Sciatic nerve (tissue), 2 donors: Measurements from ENCODE around the gene KCNJ4. TPM values are rescaled to one million over a fixed set of nuclear protein-coding genes. Genes with fewer than 3 reads are reported as not detected.

ENCODE experiments used
- ATAC-seq: fragments of 200-7000 bp; cut with Tn5 transposase; one replicate; pipeline ENCODE4 v1.9.1; 2020; ENCODE audit warnings: mild to moderate bottlenecking, moderate library complexity
- DNase-seq: peaks from one replicate; pipeline ENCODE4 v3.0.0-alpha.2; 2020; ENCODE audit warnings: low spot score
- intact Hi-C: fragments of 100-400 bp; cut with DNase I; formaldehyde crosslinking; loops from one replicate; pipeline ENCODE4 v1.14.2; 2022
- total RNA-seq: library from RNA; stranded (reverse); fragmentation: NEBNext Ultra II Directional; extraction: Animal tissue kit (Norgen Biotek cat#: 25700); gene quantifications from one replicate; pipeline ENCODE4 v1.2.1, GENCODE V29; 2021
- donor health status: DM: no; HTN: no; CAD: no.
- donor health status: DM: no; HTN: no; CAD: no.

The KCNJ4 gene
- total RNA-seq, 1 donor from 2014 or later = 0.71 TPM

DNA sequence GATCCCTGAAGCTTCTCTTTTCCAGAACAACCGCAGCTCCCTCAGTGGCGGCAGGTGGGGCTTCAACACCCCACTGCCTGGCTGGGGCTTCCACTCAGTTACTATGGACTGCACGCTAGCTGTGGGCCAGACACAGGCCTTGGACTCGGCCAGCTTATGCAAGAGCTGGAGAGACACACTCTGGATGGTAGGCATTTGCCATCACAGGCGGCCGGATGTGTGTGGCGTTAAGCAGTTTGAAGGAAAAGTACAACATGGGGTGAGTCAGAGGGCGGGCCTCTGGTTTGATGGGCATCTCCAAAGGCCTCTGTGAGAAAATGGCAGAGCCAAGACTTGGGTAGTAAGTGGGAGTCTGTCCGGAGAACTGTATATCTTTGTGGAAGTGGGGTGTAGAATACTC, 17.6 kb downstream of the KCNJ4 start:
- ATAC-seq (no peak), DNase-seq (no peak)
- intact Hi-C loops = no loop called here

DNA sequence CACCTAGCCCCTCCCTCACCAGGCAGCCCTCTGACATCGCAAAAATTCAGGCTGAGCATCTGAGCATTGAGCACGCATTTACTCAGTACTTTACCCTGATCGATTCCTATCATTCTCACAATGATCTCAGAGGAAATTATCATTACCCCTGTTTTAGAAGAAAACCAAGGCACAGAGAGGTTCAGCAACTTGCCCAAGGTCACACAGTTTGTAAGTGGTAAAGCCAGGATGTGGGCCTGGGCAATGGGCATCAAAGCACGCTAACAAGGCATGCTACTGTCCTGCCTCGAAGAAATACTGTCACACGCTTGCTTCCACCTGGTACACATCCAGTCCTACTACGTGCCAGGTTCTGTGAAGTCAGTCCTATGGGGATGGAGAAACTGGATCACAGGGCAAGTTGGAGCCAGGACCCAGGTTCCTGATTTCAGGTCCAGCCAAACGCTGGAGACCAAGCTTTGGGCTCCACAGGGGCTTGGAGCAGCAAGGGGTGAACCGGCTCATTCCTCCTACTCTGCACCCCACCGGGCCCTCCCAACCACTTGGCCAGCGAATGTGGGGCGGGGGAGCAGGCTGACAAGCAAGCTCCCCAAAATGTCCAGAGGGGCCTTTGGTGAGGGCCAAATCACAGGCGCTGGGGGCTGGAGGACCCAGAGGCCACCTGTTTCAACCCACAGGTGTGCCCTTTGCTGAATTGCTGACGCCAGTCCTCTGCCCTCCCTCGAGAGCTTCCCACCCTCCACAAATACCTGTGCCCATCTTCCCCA, 18.2 kb downstream of the KCNJ4 start:
- DNase-seq (no peak), ATAC-seq (no peak)
- intact Hi-C loops = no loop called here

DNA sequence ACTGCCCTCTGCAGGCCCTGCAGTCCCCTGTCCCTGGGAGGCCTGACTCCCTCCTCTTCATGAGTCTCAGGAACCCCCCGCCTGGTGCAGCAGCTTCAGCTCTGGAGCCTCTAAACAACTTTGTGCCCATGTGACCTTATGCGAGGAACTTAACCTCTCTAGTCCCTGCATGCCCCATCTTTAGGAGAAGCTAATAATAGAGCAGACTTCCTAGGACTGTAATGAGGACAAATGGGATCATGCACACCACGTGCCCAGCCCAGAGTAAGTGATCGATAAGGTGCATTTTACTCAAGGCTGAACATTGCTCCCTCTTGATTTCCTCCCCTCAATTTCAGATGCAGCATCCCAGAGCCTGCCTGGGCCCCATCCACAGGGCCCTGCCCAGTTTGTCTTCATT, 19.0 kb downstream of the KCNJ4 start:
- no peak for ATAC-seq
- DNase-seq = no peak
- intact Hi-C loops = no loop called here

DNA sequence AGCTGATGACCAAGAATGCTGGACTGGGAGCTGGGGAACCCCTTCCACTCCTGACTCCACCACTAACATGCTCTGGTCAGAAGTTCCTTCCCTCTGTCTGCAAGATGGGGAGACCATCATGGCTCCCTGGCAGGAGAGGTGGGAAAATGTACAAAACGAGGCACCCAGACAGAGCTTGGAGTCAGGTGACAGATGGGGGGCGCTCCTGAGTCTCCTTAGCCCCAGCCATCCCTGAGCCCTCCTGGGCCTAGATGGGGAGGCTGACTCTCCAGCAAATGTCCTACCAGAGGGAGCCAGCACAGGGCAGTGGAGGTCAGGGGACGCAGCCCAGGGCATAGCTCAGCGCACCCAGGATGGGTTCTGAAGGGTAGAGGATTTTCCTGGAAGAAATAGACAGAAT, 20.0 kb downstream of the KCNJ4 start:
- no peak for ATAC-seq
- intact Hi-C loops = no loop called here
- DNase-seq = no peak

DNA sequence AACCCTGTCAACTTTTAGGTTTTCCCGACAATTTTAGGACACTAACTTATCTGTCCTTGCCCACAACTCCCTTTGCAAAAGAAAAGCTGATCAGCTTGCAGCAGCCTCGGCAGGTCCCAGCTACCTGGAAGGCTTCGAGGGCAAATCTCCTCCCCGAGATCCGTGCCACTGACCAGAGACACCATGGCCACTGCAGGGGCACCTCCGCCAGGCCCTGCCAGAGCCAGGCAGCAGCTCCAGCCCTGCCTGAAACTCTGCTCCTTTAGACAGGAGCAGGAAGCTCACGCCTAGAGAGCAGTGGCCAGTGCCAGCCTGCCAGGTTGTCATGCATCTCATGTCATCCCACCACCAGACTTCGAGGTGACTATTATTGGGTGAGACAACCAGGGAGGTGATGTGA, 21.1 kb downstream of the KCNJ4 start:
- intact Hi-C loops = no loop called here
- ATAC-seq (no peak), DNase-seq (no peak)

DNA sequence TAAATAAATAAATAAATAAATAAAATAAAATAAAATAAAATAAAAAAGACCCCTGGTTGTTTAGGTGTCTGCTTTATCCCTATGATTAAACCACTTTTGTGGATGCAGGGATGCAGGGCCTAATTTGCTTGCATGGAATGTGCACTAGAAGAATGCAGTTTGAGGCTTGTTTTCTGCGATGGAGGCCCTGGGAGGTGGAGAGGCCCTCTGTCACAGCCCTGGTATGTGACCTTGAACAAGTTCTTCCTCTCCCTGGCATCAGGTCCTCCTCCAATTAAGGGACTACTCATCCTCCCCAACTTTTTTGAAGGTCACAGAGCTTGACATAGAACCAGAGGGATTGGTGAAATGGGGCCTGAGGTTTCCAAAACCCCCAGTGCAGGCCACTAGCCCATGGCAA, 22.7 kb downstream of the KCNJ4 start:
- DNase-seq (no peak), ATAC-seq (no peak)
- intact Hi-C loops = no loop called here

DNA sequence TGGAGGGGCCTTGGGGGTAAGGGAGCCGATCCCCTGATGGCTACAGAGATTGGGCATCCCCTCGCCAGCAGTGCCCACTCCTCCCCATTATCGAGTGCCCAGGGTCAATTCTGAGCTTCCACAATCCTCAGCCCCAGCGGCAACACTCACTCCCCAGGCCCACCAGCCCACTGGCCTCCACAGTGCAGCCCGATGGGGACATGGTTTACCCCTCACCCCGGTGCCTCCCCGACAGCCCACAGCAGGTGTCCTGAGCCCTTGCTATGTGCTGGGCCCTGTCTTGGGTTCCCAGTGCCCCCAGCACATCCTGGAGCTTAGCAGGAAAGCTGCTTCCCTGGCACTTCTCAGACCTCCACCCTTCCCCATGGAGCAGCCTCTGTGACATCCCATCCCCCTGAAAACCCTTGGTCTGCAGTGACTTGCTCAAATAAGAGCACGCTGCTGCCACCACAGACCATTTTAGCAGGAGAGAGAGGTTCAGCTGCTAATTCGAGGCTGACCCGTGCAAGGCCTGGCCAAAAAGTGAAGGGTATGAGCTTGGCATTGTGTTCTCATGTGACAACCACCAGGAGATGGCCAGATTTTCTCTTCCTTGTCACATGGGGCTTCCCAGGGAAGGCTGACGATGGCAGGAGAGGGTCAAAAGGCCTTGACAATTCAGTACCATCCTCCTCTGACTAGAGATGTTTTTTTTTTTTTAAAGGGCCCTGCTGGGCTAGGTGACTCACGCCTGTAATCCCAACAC, 23.6 kb downstream of the KCNJ4 start:
- DNase-seq (no peak), ATAC-seq (no peak)
- intact Hi-C loops = no loop called here

DNA sequence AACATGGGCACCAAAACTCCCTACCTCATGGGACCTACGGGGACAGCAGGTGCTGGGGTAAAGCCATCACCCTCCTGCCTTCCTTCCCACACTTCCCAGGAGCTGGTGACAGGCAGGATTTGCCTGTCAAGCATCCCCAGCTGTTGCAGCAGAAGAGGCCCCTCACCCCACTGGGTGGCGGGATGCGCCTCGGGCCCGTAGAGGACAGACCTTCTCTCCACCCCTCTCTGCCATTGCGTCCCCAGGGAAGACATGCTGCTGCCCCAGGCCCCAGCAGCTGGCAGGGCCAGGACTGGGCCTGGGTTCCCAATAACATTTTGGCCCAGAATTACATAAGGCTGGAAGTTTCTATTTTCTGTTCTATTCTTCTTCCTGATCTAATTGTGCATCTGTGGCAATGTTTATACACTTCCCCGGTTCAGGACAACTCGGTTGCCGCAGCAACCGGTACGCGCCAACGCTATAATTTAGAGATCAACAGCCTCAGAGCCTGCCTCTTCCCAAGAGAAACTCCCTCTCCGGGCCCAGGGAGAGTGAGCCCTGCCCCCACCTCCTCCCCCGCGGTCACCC, 25.4 kb downstream of the KCNJ4 start:
- DNase-seq = no peak
- peak; percentile 39 for ATAC-seq
- intact Hi-C loops = no loop called here

DNA sequence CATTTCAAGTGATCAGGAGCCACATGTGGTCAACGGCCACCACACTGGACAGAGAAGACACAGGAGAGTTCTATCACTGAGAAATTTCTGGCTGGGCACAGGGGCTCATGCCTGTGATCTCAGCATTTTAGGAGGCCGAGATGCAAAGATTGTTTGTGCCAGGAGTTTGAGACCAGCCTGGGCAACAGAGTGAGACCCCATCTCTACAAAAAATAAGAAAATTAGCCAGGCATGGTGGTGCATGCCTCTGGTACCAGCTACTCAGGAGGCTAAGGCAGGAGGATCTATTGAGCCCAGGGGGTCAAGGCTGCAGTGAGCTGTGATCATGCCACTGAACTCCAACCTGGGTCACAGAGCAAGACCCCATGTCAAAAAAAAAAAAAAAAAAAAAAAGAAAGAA, 26.3 kb downstream of the KCNJ4 start:
- intact Hi-C loops = no loop called here
- ATAC-seq (no peak), DNase-seq (no peak)

DNA sequence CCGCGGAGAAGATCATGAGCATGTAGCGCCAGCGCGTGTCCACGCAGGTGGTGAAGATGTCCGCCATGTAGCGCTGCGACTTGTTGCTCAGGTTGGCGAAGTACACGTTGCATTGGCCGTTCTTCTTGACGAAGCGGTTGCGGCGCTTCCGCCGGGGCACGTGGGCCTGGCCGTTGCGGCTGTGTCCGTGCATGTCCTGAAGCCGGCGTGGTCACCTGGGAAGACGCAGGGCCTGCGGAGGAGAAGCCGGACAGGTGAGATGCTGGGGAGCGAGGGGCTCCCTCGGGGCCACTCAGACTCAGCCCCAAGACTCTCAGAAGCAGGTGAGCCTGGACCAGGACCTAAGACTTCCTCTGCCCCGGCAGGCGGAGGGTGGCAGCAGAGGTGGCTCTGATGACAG, 27.1 kb downstream of the KCNJ4 start:
- intact Hi-C loops = no loop called here
- DNase-seq (no peak), ATAC-seq (no peak)

DNA sequence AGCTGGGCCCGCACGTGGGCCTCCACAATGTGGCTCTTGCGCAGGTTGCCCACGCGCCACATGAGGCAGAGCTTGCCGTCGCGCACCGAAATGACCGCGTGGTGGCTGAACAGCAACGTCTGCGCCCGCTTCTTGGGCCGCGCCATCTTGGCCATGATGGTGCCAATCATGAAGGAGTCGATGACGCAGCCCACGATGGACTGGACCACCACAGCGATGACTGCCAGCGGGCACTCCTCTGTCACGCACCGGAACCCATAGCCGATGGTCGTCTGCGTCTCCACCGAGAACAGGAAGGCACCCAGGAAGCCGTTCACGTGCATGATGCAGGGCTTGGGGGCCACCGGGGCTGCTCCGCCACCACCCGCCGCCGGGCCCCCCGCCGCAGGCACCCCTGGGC, 27.5 kb downstream of the KCNJ4 start:
- ATAC-seq = no peak
- intact Hi-C loops = no loop called here

DNA sequence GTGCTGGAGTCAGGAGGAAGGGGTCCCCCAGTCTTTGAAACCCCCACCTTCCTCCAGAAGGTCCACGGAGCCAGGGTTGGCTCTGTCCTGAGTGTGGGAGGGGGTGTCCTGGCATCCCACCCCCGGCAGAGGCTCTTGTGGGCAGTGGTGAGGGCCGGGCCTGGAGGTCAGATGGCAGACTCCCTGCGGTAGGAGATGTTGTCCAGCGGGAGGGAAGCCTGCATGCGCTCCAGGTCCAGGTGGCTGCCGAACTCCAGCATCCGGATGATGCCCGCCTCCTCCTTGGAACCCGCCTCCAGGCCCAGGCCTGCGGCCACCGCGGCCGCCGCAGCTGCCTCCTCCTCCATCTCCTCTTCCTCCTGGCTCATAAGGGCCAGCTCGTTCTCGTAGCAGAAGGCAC, 28.4 kb downstream of the KCNJ4 start:
- DNase-seq (no peak), ATAC-seq (no peak)
- intact Hi-C loops = no loop called here

More for the DNA sequence above, 27.5 kb downstream of the KCNJ4 start:
- DNase-seq = no peak

DNA sequence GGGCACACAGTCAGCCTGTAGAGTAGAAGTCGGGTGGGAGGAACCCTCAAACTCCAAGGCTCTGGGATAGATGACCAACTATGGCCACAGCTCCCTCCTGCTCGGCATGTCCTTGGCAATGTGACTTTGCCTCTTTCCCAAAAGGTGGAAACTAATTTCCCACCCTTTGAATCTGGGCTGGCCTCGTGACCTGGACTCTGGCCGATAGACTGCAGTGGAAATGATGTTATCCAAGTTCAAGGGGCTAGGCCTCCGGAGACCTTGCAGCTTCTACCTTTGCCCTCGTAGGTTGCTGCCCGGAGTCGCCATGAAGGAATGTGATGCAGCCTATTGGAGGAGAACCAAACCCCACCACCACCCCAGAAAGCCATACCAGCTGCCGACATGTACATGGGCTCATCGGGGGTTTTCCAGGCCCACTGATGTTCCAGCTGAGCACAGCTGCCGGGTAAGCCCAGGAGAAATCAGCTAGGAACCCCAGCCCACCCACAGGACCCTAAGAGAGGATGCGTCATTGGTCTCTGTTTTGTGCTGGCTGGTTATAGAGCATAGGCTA, 30.4 kb downstream of the KCNJ4 start:
- DNase-seq = no peak
- intact Hi-C loops = no loop called here
- no peak for ATAC-seq

DNA sequence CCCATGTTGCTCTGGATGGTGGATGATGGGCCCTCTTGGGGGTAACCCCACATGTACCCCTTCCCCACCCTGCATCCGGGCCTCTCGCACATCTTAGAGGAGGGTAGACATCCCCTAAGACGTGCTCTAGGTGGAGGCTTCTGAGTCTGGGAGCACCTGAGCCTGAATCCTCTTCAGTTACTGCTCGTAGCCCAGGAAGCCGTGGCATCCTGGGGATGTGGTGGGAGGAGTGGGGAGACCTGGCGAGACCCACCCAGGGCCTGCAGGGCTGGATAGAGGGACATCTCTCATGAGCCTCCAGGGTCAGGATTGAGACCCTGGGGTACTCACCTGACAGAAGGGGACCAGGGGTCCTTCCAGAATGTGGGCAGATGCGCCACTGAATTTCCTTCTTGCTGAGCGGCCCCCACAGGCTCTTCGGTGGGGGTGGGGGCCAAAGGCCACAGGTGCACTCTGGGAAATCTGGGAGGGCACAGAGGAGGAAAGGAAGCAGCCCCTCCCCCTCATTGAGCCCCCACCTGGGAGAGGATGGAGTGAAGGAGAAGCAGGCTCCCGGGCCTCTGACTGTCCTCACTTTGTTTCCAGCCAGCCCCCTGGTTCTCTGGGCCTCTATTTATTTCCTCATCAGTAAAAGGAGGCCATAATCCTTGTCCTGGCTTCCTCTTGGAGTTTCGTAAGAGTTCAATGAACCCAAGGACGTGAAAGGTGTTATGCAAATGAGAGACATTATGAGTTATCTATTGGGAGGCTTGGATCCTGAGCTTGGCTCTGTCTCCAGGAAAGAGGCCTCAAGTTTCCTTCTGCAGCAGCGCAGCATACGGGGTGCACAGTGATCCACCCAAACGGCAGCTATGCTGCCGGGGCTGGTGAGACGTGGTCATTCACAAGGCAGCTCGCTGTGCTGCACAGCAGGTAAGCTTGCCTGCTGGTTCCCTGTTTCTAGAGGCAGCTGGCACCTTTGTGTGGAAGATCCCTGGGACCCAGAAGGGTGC, 31.2 kb downstream of the KCNJ4 start:
- intact Hi-C loops = no loop called here
- DNase-seq (no peak), ATAC-seq (no peak)

DNA sequence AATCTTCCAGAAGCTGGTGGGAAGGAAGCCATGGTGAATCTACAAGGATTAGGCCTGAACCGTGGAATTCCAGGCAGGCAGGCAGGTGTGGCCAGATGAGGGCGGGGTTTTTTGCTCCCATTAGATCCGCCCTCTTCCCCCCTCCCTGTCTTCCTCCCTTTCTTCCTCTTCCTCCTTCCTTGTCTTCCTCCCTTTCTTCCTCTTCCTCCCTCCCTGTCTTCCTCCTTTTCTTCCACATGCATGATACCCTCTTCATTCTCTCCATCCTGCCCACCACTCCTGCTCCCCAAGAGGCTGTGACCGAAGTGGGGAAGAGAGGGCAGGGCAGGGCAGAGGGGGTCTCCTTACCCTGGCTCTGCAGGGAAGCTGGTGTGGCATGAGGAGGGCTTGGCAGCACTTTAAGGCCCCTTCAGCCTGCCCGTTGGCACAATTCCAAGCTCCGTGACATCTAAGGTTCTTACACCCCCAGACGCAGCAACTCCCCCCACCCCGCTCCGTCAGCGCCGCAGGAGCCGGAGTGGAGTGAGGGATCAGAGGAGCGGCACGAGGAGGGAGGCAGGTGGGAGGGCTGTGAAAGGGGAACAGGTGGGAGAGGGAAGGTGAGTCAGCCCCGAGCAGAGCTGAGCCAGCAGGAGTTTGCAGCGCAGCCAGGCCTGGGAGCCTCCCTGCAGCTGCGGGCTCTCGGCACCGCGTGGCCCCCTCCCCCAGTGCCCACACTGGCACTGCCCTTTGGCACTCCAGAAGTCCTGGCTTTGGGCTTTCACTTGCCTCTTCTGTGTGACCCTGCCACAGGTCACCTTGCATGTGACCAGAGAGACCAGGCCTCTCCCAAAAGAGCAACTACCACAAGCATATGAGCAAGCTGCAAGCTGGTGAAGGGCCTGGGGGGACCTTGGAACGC, 32.1 kb downstream of the KCNJ4 start:
- no peak for ATAC-seq
- DNase-seq = no peak
- intact Hi-C loops = no loop called here

DNA sequence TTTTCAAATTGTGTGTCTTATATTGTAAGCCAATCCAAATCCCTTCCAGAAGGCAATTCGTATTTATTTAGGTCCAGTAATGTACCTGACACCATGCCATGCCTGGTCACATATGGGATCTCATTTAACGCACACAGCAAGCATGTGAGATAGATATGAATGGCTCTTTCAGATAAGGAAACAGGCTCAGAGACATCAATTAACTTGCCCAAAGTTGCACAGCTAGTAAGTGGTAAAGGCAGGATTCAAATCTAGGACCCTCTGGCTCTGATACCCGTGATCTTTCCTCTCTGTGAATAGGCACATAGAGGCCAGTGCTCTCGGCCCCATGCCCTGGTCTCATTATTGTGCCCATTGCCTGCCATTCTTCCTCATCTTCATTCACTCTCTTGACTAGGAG, 34.3 kb downstream of the KCNJ4 start:
- no peak for DNase-seq
- ATAC-seq = no peak
- intact Hi-C loops = no loop called here

DNA sequence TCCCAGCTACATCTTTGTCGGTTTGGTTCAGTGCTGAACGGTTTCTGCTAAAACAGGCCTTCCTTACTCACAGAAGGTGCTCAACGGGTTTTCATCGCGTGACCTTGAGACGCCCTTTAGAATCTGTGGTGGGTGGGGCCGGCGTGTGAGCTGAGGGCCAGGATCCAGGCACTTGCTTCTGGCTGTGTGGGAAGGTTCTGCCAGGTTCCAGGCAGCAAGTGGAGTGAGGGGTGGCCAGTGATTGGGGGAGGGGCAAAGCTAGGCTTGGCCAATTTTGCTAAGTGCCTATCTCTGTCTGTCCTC, 35.2 kb downstream of the KCNJ4 start:
- DNase-seq = no peak
- no peak for ATAC-seq
- intact Hi-C loops = no loop called here

DNA sequence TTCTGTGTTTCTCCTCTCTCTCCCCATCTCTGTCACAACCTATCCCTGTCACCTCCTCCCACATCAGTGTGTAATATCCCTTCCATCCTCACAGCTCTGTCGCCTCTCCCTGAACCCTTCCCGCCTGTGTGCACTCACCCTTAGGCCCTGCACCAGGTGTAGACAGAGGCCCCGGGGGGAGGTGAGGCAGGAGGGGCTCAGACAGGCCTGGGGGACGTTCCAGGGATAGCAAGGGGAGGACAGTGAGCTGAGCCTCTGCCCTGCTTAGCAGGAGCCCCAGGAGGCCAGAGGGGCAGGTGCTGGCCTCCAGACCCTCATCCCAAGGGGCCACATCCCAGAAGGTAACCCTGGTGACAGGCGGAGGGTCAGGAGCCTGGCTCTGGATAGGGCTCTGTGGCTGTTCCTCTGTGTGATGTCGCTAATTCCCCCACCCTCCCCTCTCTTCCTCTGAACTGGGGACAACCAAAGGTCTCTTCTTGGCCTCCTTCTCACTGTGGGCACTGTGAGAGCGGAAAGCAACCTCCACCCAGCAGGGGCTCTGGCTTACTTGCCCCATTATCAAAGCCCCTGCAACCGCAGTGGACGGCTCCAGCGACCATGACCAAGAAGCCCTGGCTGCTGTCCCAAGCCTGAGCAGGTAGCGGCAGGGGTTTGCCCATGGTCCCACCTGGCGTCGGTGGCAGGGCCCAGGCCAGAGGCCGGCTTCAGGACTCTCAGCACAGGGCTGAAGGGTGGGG, 35.7 kb downstream of the KCNJ4 start:
- no peak for DNase-seq
- no peak for ATAC-seq
- intact Hi-C loops = no loop called here
